Measurements from ENCODE around the gene TXNL4B.

The TXNL4B gene

DNA sequence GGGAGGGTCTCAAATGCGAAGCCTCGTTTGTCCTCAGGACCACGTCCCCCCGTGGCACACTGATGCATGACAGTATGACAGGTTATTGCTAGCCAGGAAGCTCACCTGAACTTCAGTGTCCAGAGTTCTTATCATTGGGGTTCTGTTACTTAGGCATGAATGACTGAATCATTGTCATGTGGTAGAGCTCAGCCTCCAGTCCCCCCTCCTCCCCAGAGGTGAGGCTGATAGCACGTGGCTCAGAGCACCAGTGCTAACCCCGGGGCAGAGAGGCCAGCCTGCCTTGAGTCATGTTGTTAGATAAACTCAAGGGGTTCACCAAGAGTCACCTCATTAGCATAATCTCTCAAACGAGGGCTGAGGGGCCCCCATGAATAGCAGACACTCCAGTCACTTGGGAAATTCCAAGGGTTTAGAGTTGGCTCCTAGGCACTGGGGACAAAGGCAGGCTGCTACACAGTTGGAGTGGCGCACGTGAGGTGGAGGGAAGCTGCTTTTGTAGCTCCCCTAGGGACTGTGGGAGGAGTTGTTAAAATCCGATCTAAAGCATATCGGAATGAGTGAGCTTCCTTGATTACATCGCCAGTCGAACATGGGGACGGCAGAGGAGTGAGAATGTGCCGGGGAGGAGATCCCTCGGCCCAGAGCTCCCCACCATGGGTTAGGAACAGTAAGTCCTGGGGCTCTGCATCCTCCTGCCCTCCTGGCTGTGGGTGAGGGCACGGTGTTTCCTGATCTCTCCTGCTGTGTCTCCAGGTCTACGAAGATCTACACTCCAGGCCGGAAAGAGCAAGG, 18.4 kb upstream of the TXNL4B start:
- DNase-seq (ENCODE audit: extremely low read depth, insufficient read length), result no peak
- TF ChIP-seq, protein P1, sequence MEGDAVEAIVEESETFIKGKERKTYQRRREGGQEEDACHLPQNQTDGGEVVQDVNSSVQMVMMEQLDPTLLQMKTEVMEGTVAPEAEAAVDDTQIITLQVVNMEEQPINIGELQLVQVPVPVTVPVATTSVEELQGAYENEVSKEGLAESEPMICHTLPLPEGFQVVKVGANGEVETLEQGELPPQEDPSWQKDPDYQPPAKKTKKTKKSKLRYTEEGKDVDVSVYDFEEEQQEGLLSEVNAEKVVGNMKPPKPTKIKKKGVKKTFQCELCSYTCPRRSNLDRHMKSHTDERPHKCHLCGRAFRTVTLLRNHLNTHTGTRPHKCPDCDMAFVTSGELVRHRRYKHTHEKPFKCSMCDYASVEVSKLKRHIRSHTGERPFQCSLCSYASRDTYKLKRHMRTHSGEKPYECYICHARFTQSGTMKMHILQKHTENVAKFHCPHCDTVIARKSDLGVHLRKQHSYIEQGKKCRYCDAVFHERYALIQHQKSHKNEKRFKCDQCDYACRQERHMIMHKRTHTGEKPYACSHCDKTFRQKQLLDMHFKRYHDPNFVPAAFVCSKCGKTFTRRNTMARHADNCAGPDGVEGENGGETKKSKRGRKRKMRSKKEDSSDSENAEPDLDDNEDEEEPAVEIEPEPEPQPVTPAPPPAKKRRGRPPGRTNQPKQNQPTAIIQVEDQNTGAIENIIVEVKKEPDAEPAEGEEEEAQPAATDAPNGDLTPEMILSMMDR (IDR thresholded peaks at IDR 0.05; ENCODE audit: insufficient read depth, low read length, poor library complexity, severe bottlenecking), result no peak
- Histone ChIP-seq H3K36me3 (ENCODE audit: control insufficient read depth, insufficient read depth, low read length) (peaks cover 32% of the 10 kb centered on the region), H3K4me3 (replicated peaks; ENCODE audit: low read depth, low read length) (no peak overlapping the region), H3K27me3 (replicated peaks; ENCODE audit: control insufficient read depth, insufficient read depth, low read length) (no peaks in the 10 kb centered on the region)

DNA sequence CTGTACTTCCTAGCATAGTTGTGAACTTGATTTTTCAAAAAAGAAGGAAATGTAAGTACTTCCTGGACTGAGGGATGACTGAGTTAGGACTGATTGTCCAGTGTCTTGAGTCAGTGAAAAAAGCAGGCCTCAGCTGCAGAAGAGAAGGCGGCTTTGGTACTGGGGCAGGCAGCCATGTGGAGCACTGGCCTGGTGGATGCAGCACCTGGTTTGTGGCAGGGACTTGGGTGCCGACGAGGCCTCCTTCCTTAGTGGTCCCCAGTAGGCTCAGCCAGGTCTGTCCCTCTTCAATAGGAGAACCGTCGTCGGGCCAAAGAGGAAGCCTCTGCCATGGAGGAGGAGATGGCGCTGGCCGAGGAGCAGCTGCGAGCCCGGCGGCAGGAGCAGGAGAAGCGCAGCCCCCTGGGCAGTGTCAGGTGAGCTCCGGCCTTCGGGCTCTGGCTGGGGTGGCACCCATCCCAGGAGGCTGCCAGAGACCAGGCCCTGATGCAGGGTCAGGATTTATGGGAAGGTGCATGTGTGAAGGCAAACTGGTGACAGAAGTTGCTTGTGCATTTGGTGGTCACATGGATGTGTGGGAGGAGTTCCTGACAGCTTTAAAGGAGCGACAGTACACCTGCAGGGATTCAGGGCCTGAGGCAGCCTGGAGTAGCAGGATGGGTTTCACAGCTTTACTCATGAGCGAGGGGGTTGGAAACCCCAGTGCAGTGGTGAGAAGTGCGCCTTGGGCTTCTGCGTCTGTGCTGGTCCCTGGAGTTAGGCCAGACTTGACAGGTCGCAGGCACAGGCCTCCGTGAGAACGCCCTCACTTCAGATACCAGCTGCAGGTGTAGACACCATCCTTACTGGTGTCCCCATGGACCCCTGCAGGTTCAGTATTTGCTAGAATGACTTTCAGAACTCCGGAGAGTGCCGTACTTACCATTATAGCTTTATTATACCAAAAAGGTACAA, 17.5 kb upstream of the TXNL4B start:
- Histone ChIP-seq H3K36me3 (ENCODE audit: control insufficient read depth, insufficient read depth, low read length) (peaks cover 32% of the 10 kb centered on the region), H3K4me3 (replicated peaks; ENCODE audit: low read depth, low read length) (no peak overlapping the region), H3K27me3 (replicated peaks; ENCODE audit: control insufficient read depth, insufficient read depth, low read length) (no peaks in the 10 kb centered on the region)
- TF ChIP-seq, protein P1 (IDR thresholded peaks at IDR 0.05; ENCODE audit: insufficient read depth, low read length, poor library complexity, severe bottlenecking), result no peak
- no peak for DNase-seq (ENCODE audit: extremely low read depth, insufficient read length)

DNA sequence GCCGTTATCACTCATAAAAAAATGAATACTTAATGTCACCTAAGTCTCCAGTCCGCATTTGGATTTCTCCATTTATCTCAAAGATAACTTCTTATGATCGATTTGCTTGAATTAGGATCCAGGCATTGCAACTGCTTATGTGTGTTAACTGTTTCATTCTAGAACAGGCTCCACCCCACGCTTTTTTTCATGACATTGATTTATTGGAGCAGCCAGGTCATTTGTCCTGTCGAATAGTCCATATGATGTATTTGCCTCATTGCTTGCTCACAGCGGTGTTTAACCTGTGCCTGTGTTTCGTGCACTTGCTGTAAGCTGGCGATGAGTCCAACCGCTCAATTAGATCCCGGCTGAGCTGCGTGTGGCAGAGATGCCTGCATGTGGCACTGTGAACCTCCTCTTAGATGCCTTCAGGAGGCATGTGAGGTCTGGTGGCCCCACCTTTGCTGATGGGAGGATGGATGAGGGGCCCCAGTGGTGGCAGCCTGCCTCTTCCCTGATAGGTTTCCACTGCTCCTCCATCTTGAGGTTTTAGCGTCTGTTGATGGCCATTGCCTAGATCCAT, 16.6 kb upstream of the TXNL4B start:
- DNase-seq (ENCODE audit: extremely low read depth, insufficient read length), result no peak
- H3K36me3 ChIP-seq (ENCODE audit: control insufficient read depth, insufficient read depth, low read length), result peaks cover 35% of the 10 kb centered on the region
- no peaks in the 10 kb centered on the region for H3K27me3 ChIP-seq (replicated peaks; ENCODE audit: control insufficient read depth, insufficient read depth, low read length)
- no peak overlapping the region for H3K4me3 ChIP-seq (replicated peaks; ENCODE audit: low read depth, low read length)
- TF ChIP-seq, protein P1 (IDR thresholded peaks at IDR 0.05; ENCODE audit: insufficient read depth, low read length, poor library complexity, severe bottlenecking), result no peak

DNA sequence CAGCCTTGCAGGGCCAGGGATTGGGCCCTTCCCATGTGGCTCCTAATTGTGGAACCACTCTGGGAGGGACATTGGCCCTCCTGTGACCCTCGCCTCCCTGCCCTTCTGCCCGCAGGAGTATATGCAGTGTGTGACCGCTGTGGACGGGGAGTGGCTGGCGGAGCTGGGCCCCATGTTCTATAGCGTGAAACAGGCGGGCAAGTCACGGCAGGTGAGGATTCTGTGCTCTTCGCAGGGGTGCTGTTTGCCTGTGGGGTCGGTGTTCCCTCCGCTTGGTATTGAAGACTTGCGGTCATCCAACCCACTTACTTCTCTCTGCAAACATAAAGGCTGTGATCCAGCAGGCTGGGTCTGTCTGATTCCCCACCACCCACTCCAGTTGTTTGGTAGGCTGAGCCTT, 15.9 kb upstream of the TXNL4B start:
- DNase-seq (ENCODE audit: extremely low read depth, insufficient read length), result no peak
- Histone ChIP-seq H3K36me3 (ENCODE audit: control insufficient read depth, insufficient read depth, low read length) (peaks cover 43% of the 10 kb centered on the region), H3K27me3 (replicated peaks; ENCODE audit: control insufficient read depth, insufficient read depth, low read length) (no peaks in the 10 kb centered on the region), H3K4me3 (replicated peaks; ENCODE audit: low read depth, low read length) (no peak overlapping the region)
- TF ChIP-seq, protein P1 (IDR thresholded peaks at IDR 0.05; ENCODE audit: insufficient read depth, low read length, poor library complexity, severe bottlenecking), result no peak

DNA sequence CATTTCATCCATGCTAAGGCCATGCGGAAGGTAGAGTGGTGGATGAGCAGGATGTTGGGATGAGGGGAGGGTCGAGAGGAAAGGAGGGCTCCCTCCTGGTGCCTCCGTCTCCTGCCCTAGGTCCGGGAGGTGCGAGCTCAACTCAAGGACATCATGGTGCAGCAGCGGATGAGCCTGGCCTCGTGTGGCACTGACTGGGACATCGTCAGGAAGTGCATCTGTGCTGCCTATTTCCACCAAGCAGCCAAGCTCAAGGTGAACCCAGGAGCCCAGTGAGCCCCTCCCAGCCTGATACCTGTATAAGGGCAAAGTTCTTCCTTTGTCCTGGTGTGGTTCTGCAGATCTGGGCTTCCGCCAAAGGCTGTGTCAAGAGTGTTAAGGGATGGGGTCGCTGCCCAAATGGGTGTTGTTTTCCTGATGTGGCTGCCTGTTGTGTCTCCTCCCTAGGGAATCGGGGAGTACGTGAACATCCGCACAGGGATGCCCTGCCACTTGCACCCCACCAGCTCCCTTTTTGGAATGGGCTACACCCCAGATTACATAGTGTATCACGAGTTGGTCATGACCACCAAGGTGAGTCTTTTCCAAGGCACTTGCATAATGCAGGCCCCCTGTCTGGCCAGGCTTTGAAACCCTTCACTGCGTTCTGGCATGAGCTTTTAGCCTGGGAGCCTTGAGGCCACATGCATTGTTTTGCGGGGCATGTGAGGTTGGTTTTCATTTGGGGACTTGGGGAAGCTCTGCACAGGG, 15.1 kb upstream of the TXNL4B start:
- TF ChIP-seq, protein P1 (IDR thresholded peaks at IDR 0.05; ENCODE audit: insufficient read depth, low read length, poor library complexity, severe bottlenecking), result no peak
- Histone ChIP-seq H3K27me3 (replicated peaks; ENCODE audit: control insufficient read depth, insufficient read depth, low read length) (no peaks in the 10 kb centered on the region), H3K36me3 (ENCODE audit: control insufficient read depth, insufficient read depth, low read length) (peaks cover 48% of the 10 kb centered on the region), H3K4me3 (replicated peaks; ENCODE audit: low read depth, low read length) (no peak overlapping the region)
- no peak for DNase-seq (ENCODE audit: extremely low read depth, insufficient read length)
